Panc1 (cell line): ENCODE results near the gene XKR3.

Experiments
- CTCF ChIP-seq: fragments of 450-650 bp; IDR thresholded peaks from 2 replicates; pipeline ENCODE4 v1.5.1; 2017; ENCODE audit warnings: mild to moderate bottlenecking
- POLR2AphosphoS5 ChIP-seq: IDR thresholded peaks from 2 replicates; pipeline ENCODE4 v1.6.1; 2012; ENCODE audit warnings: mild to moderate bottlenecking, low read depth, low read length, moderate library complexity
- REST ChIP-seq, 2 experiments: IDR thresholded peaks; 2 replicates each; pipeline ENCODE4 v1.6.1; 2011 to 2012; ENCODE audit warnings: low read depth in 2 of 2, control low read depth in 1 of 2, low read length in 1 of 2, mild to moderate bottlenecking in 1 of 2, moderate library complexity in 1 of 2; ENCODE audit not compliant: insufficient read depth in 1 of 2
- SIN3A ChIP-seq: IDR thresholded peaks from 2 replicates; pipeline ENCODE4 v1.6.1; 2012; ENCODE audit warnings: low read depth, mild to moderate bottlenecking, low read length, moderate library complexity, borderline replicate concordance; ENCODE audit not compliant: insufficient read depth
- TCF7L2 ChIP-seq: IDR thresholded peaks from 2 replicates; pipeline ENCODE4 v1.6.1; 2011; ENCODE audit warnings: mild to moderate bottlenecking, low read depth, low read length, inconsistent platforms

DNA sequence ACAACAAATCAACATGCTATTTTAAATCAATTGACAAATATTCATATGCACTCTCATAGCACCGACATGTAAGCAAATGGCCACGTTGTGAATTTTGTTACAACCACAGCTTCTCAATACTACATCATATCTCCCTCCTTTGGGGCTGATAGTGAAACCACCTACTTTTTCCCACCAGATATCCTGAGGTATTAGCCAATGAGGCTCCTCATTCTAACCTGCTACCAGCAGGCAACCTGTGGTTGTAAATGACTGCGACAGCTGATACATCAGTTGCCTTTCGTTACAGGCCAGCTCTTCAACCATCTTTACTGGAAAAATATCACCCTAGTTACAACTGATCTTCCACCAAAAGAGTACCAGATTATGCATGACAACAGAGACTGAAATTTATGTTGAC is 3.7 kb upstream of the XKR3 start:
- TF ChIP-seq CTCF (no peak), SIN3A (no peak), REST (IDR thresholded peaks at IDR 0.05; ENCODE audit: insufficient read depth in 1 of 2, low read depth in 2 of 2, low read length in 1 of 2) (no peak), POLR2AphosphoS5 (no peak), TCF7L2 (no peak)
